SH-SY5Y (cell line): ENCODE measurements around the gene C2orf69.

ENCODE experiments used
- GATA2 ChIP-seq: IDR thresholded peaks from 2 replicates; pipeline ENCODE4 v1.6.1; 2011; ENCODE audit warnings: mild to moderate bottlenecking, low read depth, low read length
- GATA3 ChIP-seq: IDR thresholded peaks from 2 replicates; pipeline ENCODE4 v1.6.1; 2011; ENCODE audit warnings: low read depth, mild to moderate bottlenecking, low read length, moderate library complexity

Gene C2orf69

DNA sequence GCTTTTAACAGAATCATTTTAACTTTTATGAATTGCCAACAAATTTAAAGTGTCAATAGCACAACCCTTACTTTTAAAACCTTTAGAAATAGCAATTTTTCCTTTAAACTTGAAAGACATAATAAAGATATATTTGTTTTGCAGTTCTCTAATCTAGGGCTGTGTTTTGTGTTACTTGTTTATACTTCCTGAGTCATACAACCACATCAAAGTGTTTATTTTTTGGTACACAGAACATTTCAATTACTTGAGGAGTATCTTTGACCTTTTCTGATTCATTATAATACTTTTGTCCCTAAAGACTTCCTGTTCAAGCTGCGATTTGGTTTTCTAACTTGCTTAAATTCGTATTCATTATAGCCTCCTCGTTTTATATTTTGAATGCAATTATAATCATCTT is 22.4 kb downstream of the C2orf69 start:
- TF ChIP-seq GATA2 (no peak), GATA3 (no peak)

DNA sequence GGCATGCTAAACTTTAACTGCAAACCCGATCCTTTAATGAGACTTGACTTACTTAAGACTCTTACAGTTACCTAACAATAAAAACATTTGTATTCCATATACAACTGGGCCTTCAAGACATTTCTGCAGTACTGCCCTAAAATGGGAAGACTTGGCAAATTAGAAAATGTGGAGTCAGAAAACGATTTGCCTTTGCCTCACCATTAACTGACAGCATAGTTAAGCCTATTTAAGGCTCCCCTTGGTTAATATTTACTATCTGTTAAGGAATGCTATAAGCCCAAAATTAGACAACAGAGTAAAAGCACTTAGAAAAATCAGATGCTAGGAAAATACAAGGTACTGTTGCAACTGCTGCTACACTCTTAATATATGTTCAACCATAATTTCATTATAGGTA is 25.5 kb downstream of the C2orf69 start:
- TF ChIP-seq GATA3 (no peak), GATA2 (no peak)

DNA sequence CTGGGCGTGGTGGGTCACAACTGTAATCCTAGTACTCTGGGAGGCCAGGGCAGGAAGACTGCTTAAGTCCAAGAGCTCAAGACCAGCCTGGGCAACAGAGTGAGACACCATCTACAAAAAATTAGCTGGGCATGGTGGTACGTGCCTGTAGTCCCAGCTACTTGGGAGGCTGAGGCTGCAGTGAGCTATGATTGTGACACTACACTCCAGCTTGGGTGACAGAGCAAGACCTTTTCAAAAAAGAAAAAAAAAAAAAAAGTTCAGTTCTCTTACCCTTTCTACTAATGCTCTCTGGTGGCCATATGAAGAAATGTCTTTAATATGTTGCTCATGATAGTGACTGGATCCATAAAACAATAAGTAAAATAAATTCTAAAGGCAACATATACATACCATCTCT is 29.3 kb downstream of the C2orf69 start:
- TF ChIP-seq GATA3 (no peak), GATA2 (no peak)

DNA sequence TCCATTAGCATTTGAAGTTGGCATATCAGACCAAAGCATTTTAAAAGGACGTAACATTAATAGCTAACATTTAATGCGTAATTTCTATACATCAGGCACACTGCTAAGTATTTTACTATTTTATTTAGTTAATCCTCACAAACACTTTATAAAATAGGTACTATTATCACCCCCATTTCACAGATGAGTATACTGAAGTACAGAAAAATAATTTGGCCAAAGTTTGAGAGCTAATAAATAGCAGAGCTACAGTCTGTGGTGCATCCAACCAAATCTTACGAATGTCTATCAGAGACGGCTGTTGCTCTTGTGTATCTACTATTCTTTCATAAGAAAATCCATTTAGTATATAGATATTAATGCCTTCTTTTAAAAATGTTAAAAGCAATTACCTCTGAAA is 32.3 kb downstream of the C2orf69 start:
- no peak for TF ChIP-seq GATA3
- no peak for TF ChIP-seq GATA2

DNA sequence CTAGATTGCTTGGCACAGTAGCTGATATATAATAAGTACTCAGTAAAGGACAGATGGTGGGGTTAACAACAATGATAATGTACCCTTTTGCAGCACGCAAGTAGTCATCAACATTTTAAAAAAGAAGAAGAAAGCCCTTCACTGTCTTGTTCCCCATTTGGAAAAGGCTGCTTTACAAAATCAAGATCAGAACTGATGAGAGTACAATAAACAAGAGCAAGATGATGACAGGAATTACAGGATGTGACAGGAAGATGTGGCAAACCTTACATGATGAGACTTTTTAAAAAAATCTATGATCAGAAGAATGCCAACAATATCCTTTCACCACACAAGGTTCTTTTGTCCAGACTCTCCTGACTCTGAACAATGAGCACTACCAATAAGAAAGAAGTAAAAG is 35.1 kb downstream of the C2orf69 start:
- TF ChIP-seq GATA2 (no peak), GATA3 (no peak)

DNA sequence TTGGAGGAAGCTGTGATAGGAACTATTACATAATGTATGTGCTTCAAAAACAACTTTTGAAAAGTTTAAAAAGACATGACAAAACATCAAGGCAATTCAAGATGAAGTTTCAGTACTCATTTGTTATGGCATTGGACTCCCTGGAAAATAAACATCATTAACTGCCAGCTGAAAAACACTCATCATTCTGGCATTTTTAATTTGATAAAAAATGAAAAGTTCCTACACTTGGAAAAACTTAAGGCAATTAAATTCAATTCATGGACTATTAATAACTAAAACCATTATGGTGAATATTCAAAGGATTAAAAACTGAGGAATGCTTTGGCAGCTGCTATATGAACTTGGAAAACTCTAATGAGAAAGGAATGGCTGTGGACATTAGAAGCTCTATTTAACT is 35.7 kb downstream of the C2orf69 start:
- TF ChIP-seq GATA3 (no peak), GATA2 (no peak)

DNA sequence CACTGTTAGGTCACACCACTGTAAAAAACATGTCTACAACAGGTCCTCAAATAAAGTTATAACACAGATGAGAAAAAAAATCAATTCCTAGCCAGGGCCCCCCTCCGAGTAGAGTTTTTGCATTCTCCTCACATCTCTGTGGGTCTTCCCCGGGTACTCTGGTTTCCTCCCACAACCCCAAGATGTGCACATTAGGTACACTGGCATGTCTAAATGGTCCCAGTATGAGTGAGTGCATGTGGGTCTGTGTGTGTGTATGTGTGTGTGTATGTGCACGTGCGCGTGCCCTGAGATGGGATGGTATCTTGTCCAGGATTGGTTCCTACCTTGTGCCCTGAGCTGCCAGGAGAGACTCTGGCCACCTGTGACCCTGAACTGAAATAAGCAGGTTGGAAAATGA is 39.3 kb downstream of the C2orf69 start:
- TF ChIP-seq GATA2, result no peak
- no peak for TF ChIP-seq GATA3

DNA sequence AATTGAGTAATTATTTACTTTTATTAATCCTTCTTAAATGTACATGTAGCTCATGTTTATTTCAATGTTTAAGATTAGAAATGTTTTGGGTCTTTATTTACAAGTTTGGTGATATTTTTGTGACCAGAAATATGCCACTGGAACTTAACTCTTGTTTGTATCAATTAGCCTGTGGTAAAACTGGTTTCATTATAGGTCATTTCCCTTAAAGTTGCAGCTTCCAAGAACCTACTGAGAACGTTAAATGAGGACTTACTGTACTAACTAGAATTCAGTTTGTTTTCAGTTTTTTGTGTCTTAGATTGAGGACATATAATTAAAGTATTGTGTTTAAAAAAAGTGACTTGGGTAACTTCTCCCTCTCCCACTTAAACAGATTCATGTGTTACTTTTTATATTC is 39.9 kb downstream of the C2orf69 start:
- TF ChIP-seq GATA2 (no peak), GATA3 (no peak)

DNA sequence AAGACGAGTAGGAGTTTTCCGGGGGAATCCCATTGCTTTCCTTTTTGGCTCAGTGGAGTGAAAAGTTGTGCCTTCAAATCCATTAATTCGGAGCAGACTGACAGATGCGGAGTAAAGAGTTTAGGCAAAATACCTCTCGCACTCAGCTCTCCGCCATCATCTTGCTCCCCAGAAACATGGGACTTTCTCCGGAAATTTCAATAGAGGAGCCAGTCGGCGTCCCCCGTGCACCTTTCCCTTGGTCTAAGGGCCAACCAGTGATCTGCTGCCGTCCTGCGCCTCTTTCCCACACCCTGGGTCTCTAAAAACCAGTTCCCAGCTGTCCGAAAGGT is 43.9 kb downstream of the C2orf69 start:
- TF ChIP-seq GATA3 (no peak), GATA2 (no peak)

DNA sequence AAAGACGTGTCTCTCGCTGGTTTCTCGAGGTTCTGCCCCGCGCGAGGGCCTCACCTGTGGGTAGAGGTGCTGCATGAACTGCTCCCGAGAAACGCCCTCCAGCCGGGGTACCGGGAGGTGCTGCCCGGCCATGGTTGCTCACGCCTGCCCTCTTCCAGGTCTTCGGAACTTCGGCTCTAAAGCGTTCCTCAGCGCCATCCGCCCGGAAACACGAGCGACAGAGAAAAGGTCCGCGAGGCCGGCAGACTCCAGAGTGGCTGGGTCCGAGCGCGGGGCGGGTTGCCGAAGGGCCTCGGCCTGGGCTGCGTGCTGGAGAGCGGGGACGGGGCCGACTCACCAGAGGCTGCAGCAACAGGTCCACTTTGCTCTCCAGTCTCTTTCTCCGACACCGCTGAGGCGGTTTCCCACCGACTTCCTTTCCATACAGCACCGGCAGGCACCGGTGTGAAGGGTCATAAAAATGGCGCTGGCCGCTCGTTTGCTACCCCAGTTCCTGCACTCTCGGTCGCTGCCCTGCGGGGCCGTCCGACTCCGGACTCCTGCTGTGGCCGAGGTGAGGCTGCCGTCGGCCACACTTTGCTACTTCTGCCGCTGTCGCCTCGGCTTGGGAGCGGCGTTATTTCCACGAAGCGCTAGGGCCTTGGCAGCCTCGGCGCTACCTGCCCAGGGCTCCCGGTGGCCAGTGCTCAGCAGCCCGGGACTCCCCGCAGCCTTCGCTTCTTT is 44.4 kb downstream of the C2orf69 start, which contains the start of the genes MAIP1 and TYW5:
TSS of gene MAIP1 (plus strand) at position 244 of the 723 bp plus-strand sequence. CDS start at position 461, 217 bp downstream.
TSS of gene TYW5 (minus strand) at position 153 of the 723 bp plus-strand sequence. CDS start at position 132, 21 bp downstream.
- TF ChIP-seq GATA2, result no peak
- TF ChIP-seq GATA3, result no peak

DNA sequence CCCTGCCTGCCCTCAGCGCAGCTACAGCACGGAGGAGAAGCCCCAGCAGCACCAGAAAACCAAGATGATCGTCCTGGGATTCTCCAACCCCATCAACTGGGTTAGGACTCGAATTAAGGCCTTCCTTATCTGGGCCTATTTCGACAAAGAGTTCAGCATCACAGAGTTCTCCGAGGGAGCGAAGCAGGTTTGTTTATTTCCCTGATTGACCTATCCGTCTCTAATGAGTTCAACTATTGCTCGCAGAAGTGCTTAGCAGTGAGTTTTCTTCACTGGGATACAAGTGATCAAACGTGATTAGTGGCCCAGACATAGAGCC is 44.9 kb downstream of the C2orf69 start:
- TF ChIP-seq GATA3, result no peak

DNA sequence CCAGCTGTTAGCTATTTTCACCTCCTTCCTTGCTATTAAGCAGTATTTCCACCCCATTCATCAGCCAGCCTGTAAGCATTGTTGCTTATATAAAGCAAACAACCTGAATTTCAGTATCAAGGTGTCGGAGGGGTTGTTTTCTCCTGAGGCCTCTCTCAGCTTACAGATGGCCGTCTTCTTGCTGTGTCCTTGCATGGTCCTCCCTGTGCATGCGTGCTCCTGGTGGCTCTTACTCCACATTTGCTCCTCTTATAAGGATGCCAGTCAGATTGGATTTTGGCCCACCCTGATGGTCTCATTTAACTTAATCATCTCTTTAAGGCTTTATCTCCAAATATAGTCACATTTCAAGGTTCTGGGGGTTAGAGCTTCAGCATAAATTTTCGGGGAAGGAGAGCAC is 46.9 kb downstream of the C2orf69 start:
- no peak for TF ChIP-seq GATA3
- TF ChIP-seq GATA2, result no peak

DNA sequence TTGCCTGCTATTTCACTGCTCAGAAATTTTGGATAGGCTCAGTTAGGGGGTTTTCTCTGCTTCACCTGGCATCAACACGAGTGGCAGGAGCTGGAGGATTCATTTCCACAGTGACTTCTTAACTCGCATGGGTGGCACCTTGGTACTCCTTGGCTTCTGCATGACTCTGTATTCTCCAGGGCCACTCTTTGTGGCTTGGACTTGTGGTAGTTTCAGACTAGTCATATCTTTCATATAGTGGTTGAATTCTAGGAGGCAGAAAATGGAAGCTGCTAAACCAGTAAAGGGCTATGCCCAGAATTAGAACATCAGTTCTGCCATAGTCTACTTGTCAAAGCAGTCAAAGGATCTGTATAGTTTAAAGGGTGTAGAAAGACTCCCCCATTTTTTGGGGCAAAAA is 51.1 kb downstream of the C2orf69 start:
- no peak for TF ChIP-seq GATA3
- TF ChIP-seq GATA2, result no peak

DNA sequence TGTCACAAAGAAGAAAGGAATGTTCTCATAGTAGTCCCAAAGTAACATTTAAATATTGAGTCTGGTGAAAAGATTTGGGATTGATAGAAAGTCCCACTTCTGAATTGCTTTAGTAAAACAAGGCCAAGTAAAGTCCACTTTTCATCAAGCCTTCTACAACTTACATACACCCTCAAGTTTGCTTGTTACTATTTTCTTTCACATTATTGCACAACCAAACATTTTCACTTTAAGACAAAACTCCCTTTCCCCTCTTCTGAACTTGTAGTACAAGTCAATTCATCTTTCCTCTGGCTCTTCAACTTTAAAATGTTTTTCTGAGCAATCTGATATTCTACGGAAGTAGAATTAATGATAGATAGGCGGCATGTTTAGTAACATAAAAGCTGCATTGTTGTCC is 55.3 kb downstream of the C2orf69 start:
- TF ChIP-seq GATA2, result no peak
- TF ChIP-seq GATA3, result no peak

DNA sequence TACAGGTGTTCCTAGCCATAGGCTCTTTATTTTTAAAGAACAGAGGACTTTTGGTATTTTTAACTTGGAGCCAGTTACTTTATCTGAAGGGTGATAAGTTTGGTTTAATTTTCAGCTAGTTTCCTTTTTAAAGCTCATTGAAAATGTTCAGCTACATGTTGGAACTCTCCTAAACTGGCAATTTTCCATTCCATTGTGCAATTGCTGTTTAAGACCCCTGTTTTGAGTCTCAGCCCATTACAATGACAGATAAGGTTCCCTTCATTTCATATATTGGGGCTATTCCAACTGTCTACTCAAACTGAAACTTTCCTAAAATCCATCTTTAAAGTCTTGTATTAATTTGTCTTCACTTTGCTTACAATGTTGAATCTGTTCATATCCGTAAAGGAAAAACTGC is 55.9 kb downstream of the C2orf69 start:
- TF ChIP-seq GATA2 (no peak), GATA3 (no peak)

DNA sequence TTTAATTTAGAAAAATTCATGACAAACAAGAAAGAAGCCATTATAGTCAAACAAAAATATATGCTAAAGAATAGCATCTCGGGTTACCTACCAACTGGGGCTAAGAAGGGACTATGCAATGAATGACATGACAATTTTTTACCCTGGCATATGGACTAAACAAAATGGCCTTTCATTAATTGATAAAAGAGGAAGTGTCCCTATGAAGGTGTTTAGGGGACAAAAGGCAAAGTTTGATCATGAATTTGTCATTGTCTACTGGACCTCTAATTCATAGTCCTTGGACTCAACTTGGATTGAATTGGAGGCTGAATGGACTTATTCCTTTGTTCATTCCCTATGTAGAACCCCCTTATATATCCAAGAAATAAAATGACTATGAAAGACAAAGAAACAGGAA is 57.0 kb downstream of the C2orf69 start:
- TF ChIP-seq GATA2, result no peak
- no peak for TF ChIP-seq GATA3
